Lower leg skin (tissue), 4 donors: Measurements from ENCODE around the gene PPP4R1. TPM values are rescaled to one million over a fixed set of nuclear protein-coding genes. Genes with fewer than 3 reads are reported as not detected.
A peak's percentile ranks its signal among the peaks of the same experiment; 100 is the strongest.

Experiments
- DNase-seq, 2 donors: peaks; one replicate each; pipeline ENCODE4 v3.0.0-alpha.2; 2019; ENCODE audit warnings: low spot score in 2 of 2
- H3K4me3 ChIP-seq: fragments of 200-600 bp; sonication (generic); 2 replicates; pipeline ENCODE4 v1.5.1; 2017; ENCODE audit warnings: mild to moderate bottlenecking, low read depth; ENCODE audit not compliant: poor library complexity, severe bottlenecking
- POLR2A ChIP-seq, 2 donors: fragments of 450-650 bp; IDR thresholded peaks; one replicate each; pipeline ENCODE4 v1.6.1; 2016 to 2017; ENCODE audit warnings: antibody characterized with exemption in 2 of 2, mild to moderate bottlenecking in 1 of 2, moderate library complexity in 1 of 2
- WGBS, 2 donors: methylation state at CpG; one replicate each; pipeline ENCODE4 v1.1.5; 2018; 5-methylcytosine and 5-hydroxymethylcytosine counted together
- intact Hi-C: fragments of 100-400 bp; cut with DNase I; formaldehyde crosslinking; loops from one replicate; pipeline ENCODE4 v1.15.0; 2023; ENCODE audit warnings: low total_unique reads
- total RNA-seq, 4 donors: library from RNA; depleted of rRNA; stranded (reverse); fragments of >200 nt; gene quantifications; one replicate each; pipeline ENCODE4 v1.1.0, GENCODE V29; 2016
- TF ChIP-seq, protein P1 (sequence below), 3 donors: fragments of 450-650 bp; IDR thresholded peaks; one replicate each; pipeline ENCODE4 v1.5.1; 2016; ENCODE audit warnings: antibody characterized with exemption in 3 of 3, mild to moderate bottlenecking in 3 of 3, moderate library complexity in 2 of 3

The PPP4R1 gene
- total RNA-seq, 4 donors from 2014 or later = 50.0 to 129 (median 68.0) TPM

DNA sequence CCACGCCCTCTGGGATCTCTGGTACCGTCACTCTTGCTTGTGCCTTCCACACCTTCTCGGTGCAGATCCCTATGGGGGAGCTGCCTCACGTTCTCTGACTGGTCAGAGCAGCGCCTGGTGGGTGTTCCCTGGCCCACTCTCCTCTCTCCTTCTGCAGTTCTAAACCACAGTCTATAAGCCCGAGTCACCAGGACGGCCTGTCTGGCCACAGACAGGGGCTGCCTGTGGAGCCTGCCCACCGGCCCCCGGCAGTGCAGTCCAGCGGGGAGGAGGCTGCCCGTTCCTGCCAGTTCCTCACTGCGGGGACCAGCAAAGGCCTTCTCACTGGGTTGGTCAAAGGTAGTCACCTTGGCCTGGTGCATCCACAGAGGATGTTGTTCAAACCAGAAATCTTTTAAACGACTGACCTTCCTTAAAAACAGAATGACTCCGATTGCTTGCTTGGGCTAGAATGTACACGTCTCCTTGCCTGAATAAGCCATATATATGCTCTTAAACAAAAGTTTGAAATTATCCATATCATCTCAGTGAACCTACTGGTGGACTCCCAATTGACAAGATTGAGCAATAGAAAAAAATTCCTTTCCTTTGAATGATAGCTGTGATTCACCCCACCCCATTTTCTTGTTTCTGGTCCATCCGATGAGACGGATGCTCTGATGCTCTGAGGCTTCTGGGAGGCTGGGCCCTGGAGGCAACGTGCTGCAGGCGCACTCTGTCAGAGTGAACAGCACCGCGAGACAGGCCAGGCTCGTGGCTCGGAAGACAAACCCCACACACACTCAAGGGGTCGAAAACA is 77.8 kb downstream of the PPP4R1 start:
- intact Hi-C loops = no loop called here
- 84 to 88% methylated on average over 18 to 24 of the region's 24 CpGs for WGBS, 2 donors
- H3K4me3 ChIP-seq = no peak overlapping the region
- TF ChIP-seq POLR2A (IDR thresholded peaks at IDR 0.05) = no peak
- TF ChIP-seq, protein P1, sequence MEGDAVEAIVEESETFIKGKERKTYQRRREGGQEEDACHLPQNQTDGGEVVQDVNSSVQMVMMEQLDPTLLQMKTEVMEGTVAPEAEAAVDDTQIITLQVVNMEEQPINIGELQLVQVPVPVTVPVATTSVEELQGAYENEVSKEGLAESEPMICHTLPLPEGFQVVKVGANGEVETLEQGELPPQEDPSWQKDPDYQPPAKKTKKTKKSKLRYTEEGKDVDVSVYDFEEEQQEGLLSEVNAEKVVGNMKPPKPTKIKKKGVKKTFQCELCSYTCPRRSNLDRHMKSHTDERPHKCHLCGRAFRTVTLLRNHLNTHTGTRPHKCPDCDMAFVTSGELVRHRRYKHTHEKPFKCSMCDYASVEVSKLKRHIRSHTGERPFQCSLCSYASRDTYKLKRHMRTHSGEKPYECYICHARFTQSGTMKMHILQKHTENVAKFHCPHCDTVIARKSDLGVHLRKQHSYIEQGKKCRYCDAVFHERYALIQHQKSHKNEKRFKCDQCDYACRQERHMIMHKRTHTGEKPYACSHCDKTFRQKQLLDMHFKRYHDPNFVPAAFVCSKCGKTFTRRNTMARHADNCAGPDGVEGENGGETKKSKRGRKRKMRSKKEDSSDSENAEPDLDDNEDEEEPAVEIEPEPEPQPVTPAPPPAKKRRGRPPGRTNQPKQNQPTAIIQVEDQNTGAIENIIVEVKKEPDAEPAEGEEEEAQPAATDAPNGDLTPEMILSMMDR (IDR thresholded peaks at IDR 0.05) = no peak
- DNase-seq = no peak

DNA sequence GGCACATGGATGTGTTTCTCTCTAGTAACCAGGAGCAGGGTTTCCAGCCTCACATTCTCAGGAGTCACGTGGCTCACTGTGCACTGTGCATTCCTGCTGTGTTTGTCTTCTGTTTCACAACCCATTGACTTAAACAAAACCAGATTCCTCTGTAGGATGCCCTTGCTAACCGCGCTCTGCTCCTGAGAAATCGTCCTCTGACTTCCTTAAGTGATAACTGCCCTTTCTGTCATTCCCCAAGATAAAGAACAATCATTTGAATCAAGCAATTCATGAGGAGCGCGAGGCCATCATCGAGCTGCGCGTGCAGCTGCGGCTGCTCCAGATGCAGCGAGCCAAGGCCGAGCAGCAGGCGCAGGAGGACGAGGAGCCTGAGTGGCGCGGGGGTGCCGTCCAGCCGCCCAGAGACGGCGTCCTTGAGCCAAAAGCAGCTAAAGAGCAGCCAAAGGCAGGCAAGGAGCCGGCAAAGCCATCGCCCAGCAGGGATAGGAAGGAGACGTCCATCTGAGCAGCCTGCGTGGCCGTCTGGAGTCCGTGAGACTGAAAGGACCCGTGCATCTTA is 78.8 kb downstream of the PPP4R1 start:
- DNase-seq = peak in 1 of 2 donors; percentile 36
- WGBS, 2 donors = 71 to 81% methylated on average over 27 of the region's 27 CpGs
- intact Hi-C loops = no loop called here

DNA sequence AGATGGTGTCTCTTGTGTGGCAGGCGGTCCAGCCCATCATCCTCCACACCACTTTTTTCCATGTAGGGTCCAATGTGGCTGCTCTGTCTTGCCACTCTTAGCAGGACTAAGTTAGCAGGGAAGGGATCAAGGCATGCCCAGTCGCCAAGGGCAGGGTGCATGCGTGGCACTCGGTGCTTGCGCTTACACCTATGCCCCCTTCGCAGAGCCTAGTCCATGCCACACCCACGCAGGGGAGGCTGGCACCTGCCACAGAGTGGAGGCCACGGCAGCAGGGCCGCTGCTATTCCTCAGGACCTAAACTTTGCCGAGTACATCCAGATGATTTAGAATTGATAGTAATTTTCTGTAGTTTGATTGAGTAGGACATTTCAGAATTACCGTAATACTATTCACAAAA is 79.5 kb downstream of the PPP4R1 start:
- intact Hi-C loops = no loop called here
- no peak for DNase-seq
- H3K4me3 ChIP-seq = no peak overlapping the region
- TF ChIP-seq, protein P1 (IDR thresholded peaks at IDR 0.05) = no peak
- TF ChIP-seq POLR2A (IDR thresholded peaks at IDR 0.05) = no peak
- WGBS, 2 donors = 87 to 92% methylated on average over 11 of the region's 11 CpGs

More for the DNA sequence above, 78.8 kb downstream of the PPP4R1 start:
- H3K4me3 ChIP-seq = no peak overlapping the region
- TF ChIP-seq, protein P1 (IDR thresholded peaks at IDR 0.05) = no peak
- no peak for TF ChIP-seq POLR2A (IDR thresholded peaks at IDR 0.05)

DNA sequence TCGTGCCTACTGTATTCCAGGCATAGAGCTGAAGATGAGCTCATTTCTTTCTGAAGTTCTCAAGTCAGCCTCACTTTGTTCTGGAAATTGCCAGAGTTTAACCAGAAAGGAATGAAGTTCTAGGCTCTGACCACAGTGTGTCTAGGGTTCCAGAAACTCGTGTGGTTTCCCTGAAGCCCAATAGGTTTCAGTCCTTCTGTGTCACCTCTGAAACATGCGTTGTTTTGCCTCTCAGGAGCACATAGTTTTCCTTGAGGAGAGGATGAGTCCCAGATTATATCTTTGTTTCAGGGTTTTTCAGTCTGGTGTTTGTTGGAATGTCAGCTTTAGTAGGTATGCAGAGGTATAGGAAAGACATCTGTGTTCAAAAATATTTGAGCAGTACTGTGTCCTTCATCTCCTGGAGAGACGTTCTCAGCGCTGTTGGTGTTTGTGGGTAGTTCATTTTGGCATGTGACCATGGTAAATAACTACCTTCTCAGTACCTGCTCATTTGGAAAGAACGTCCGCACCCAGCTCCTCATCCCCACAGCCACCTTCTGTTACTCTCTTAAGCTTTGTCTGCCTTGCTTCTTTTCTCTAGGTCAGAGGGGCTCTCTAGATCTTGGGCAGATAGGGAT is 82.5 kb downstream of the PPP4R1 start:
- DNase-seq = no peak
- no peak overlapping the region for H3K4me3 ChIP-seq
- TF ChIP-seq POLR2A (IDR thresholded peaks at IDR 0.05) = no peak
- TF ChIP-seq, protein P1 (IDR thresholded peaks at IDR 0.05) = no peak
- WGBS, 2 donors = 82 to 89% methylated on average over 7 of the region's 7 CpGs
- intact Hi-C loops = no loop called here

DNA sequence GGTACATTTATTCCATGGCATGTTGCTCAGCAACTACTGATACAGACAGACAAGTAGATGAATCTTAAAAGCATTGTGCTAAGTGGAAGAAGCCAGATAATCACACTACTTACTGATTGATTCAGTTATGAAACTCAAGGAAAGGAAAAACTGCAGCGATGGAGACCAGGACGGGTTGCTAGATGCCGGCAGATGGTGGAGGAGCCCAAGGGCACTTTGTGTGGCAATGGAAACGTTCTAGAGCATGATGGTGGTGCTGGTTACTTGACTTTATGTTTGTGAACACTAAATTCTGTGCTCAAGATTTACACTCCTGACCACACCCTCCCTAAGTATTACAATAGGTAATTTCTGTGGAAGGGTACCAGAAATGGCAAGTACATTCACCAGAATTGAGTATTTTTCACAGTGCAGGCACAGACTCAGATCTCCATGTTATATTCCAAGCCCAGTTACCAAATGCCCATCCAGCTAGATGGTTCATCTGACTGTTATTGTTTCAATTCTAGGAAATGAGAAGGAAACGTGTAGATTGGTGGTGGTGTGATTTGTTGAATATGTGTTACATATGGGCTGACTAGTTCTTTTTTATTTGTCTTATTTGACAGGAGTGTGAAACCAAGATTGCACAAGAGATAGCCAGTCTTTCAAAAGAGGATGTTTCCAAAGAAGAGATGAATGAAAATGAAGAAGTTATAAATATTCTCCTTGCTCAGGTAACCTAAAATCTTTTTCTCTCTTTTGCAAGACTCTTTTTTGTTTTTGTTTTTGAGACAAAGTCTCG is 83.9 kb downstream of the PPP4R1 start:
- H3K4me3 ChIP-seq = no peak overlapping the region
- WGBS, 2 donors = 89 to 94% methylated on average over 6 of the region's 6 CpGs
- TF ChIP-seq, protein P1 (IDR thresholded peaks at IDR 0.05) = no peak
- no peak for TF ChIP-seq POLR2A (IDR thresholded peaks at IDR 0.05)
- no peak for DNase-seq
- intact Hi-C loops = no loop called here
